ENCODE data around the gene SDC1. TPM values are rescaled to one million over a fixed set of nuclear protein-coding genes. Genes with fewer than 3 reads are reported as not detected.
A peak's percentile ranks its signal among the peaks of the same experiment; 100 is the strongest.

Gene SDC1
- total RNA-seq, 4 donors from 2014 or later: 25.6 to 343 (median 197) TPM

- peaks cover 0 to 31% (median 9%) of the 10 kb centered on the region in 4 donors for H3K4me1 ChIP-seq
Observed at GRCh38 chr2:20205069-20205468, 19.9 kb downstream of the SDC1 start.

DNA sequence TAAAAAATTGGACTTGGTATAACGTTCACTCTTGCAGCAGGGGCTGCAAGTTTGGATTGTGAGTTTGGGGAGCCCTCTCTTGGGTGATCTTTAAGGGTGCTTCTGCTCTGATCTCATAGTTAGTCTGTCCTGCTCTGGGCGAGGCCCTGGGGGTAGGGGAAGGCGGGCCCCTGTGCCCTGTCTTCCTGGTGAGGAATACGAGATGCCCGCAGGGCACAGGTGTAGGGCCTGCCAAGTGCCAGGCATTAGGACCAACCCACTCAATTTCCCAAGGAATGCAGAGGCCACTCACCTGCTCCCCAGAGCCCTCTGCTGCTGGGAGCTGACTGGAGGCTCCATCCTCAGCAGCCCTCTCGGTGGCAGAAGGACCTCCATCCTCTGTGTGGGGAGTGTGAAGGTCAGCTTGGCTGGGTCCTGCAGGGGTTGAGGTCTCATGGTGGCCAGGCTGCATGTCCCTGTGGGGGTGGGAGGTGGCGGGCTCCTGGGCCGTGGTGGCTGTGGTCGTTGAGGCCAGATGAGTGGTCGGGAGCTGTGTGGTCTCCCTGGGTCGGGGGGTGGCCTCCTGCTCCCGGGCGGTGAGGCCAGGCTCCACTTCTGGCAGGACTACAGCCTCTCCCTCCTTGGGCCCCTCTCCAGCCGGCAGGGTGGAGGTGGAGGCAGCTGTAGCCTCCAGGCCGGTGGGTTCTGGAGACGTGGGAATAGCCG, 21.3 kb downstream of the SDC1 start:
- Histone ChIP-seq H3K4me3 (no peak overlapping the region), H3K27me3 (no peaks in the 10 kb centered on the region), H3K27ac (peak overlapping the region in 1 of 4 donors; percentile 88), H3K9me3 (no peaks in the 10 kb centered on the region), H3K4me1 (peaks cover 0 to 31% (median 9%) of the 10 kb centered on the region in 4 donors), H3K36me3 (peaks cover 0 to 29% (median 0%) of the 10 kb centered on the region in 3 donors)
- DNase-seq: no peak
- TF ChIP-seq POLR2A (IDR thresholded peaks at IDR 0.05) (no peak), CTCF (IDR thresholded peaks at IDR 0.05) (no peak)

More at GRCh38 chr2:20205069-20205468, 19.9 kb downstream of the SDC1 start:
- TF ChIP-seq POLR2A (IDR thresholded peaks at IDR 0.05): no peak
- TF ChIP-seq CTCF (IDR thresholded peaks at IDR 0.05): no peak
- H3K9me3 ChIP-seq: no peaks in the 10 kb centered on the region
- no peak for DNase-seq
- no peaks in the 10 kb centered on the region for H3K27me3 ChIP-seq
- H3K27ac ChIP-seq: peak overlapping the region in 2 of 4 donors; percentile 5 to 88
- peaks cover 0 to 29% (median 0%) of the 10 kb centered on the region in 3 donors for H3K36me3 ChIP-seq
- no peak overlapping the region for H3K4me3 ChIP-seq

DNA sequence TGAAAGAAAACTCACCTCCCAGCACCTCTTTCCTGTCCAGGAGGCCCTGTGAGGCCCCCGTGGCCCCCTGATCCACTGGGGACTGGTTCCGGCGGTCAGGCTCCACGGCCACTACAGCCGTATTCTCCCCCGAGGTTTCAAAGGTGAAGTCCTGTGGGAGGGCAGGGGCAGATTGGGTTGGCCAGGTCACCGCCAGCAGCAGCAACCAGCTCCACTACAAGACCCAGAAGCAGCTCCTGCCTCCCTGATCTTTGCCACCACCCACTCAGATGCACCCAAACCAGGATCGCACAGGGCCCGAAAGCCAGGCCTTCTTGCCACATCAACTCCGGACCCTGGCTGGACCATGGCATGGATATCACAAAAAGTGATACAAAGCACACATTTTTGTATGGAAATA, 21.9 kb downstream of the SDC1 start:
- no peak overlapping the region for H3K4me3 ChIP-seq
- no peaks in the 10 kb centered on the region for H3K9me3 ChIP-seq
- TF ChIP-seq POLR2A (IDR thresholded peaks at IDR 0.05) (no peak), CTCF (IDR thresholded peaks at IDR 0.05) (no peak)
- no peak overlapping the region for H3K27ac ChIP-seq
- peaks cover 0 to 31% (median 9%) of the 10 kb centered on the region in 4 donors for H3K4me1 ChIP-seq
- H3K36me3 ChIP-seq: peaks cover 0 to 29% (median 0%) of the 10 kb centered on the region in 3 donors
- no peaks in the 10 kb centered on the region for H3K27me3 ChIP-seq
- DNase-seq: no peak

DNA sequence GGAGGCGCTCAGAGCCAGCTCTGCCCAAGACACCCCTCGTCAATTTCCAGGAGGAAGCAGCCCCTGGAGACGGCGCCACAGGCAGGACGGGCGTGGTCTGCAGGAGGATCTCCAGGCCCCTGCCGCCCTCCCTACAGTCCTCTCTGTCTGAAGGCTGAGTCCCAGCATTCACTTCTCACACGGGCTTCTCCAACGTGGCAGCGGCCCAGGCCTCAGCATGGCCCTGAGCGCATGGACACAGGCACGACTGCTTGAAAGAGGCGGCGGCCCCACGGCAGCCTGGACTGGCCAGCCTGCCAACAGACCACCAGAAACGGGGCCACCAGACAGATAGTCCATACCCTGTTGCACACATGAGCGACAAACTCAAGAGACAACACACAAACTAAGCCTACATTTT, 23.3 kb downstream of the SDC1 start:
- TF ChIP-seq POLR2A (IDR thresholded peaks at IDR 0.05): no peak
- TF ChIP-seq CTCF (IDR thresholded peaks at IDR 0.05): no peak
- no peaks in the 10 kb centered on the region for H3K27me3 ChIP-seq
- H3K4me1 ChIP-seq: peaks cover 0 to 29% (median 4%) of the 10 kb centered on the region in 4 donors
- no peak overlapping the region for H3K27ac ChIP-seq
- no peak overlapping the region for H3K4me3 ChIP-seq
- H3K36me3 ChIP-seq: peaks cover 0 to 29% (median 0%) of the 10 kb centered on the region in 3 donors
- no peaks in the 10 kb centered on the region for H3K9me3 ChIP-seq
- no peak for DNase-seq

- no peak for TF ChIP-seq CTCF (IDR thresholded peaks at IDR 0.05)
- TF ChIP-seq POLR2A (IDR thresholded peaks at IDR 0.05): no peak
- Histone ChIP-seq H3K36me3 (peaks cover 0 to 29% (median 0%) of the 10 kb centered on the region in 3 donors), H3K4me1 (peaks cover 0 to 30% (median 2%) of the 10 kb centered on the region in 4 donors), H3K27ac (peak overlapping the region in 1 of 4 donors; percentile 25), H3K27me3 (no peaks in the 10 kb centered on the region), H3K9me3 (no peaks in the 10 kb centered on the region), H3K4me3 (no peak overlapping the region)
- no peak for DNase-seq
Observed at GRCh38 chr2:20200697-20201555, 24.0 kb downstream of the SDC1 start.
